ENCODE data around the gene GNA12.

- TF ChIP-seq CTCF (IDR thresholded peaks at IDR 0.05; ENCODE audit: low read depth, low read length, poor library complexity, severe bottlenecking) (no peak), EZH2phosphoT487 (IDR thresholded peaks at IDR 0.05; ENCODE audit: borderline replicate concordance, low read length) (no peak)
Observed at GRCh38 chr7:2814186-2814945, 29.7 kb downstream of the GNA12 start.
